Keratinocyte (primary cell): Measurements from ENCODE around the gene CFAP70.

Experiments
- EZH2 ChIP-seq: IDR thresholded peaks from one replicate; pipeline ENCODE4 v1.6.1; 2012; ENCODE audit warnings: inconsistent platforms, mild to moderate bottlenecking, low read length, moderate library complexity
- TF ChIP-seq, protein P1 (sequence below), 3 experiments: IDR thresholded peaks in 1 of 3; conservative IDR thresholded peaks in 1 of 3; optimal IDR thresholded peaks in 1 of 3; 2 replicates in 2 of 3; 3 replicates in 1 of 3; pipeline versions ENCODE3 to v1.5.1; 2011; ENCODE audit warnings: low read length in 3 of 3, mild to moderate bottlenecking in 3 of 3, moderate library complexity in 2 of 3, control low read depth in 1 of 3, inconsistent platforms in 1 of 3; ENCODE audit not compliant: insufficient read depth in 2 of 3; ENCODE audit errors: extremely low read depth in 1 of 3

- no peak for TF ChIP-seq EZH2
- TF ChIP-seq, protein P1, sequence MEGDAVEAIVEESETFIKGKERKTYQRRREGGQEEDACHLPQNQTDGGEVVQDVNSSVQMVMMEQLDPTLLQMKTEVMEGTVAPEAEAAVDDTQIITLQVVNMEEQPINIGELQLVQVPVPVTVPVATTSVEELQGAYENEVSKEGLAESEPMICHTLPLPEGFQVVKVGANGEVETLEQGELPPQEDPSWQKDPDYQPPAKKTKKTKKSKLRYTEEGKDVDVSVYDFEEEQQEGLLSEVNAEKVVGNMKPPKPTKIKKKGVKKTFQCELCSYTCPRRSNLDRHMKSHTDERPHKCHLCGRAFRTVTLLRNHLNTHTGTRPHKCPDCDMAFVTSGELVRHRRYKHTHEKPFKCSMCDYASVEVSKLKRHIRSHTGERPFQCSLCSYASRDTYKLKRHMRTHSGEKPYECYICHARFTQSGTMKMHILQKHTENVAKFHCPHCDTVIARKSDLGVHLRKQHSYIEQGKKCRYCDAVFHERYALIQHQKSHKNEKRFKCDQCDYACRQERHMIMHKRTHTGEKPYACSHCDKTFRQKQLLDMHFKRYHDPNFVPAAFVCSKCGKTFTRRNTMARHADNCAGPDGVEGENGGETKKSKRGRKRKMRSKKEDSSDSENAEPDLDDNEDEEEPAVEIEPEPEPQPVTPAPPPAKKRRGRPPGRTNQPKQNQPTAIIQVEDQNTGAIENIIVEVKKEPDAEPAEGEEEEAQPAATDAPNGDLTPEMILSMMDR (optimal IDR thresholded peaks at IDR 0.05 in 1 of 3, IDR thresholded peaks at IDR 0.05 in 1 of 3, conservative IDR thresholded peaks at IDR 0.05 in 1 of 3; ENCODE audit: extremely low read depth in 1 of 3, insufficient read depth in 2 of 3, low read length in 3 of 3), result no peak
Measured at GRCh38 chr10:73289958-73290357, 68.7 kb downstream of the CFAP70 start.
